GM18520 (cell line): ENCODE measurements around the gene KIF25.

Source experiments
- ATAC-seq: cut with Tn5 transposase; IDR thresholded peaks from one replicate; pipeline ENCODE4 v1.9.1; 2021; ENCODE audit not compliant: unreplicated experiment

Gene KIF25

GRCh38 chr6:168016176-168016620, 18.7 kb downstream of the KIF25 start:
- ATAC-seq: no peak

GRCh38 chr6:168016721-168017525, 19.5 kb downstream of the KIF25 start:
- ATAC-seq: no peak

- no peak for ATAC-seq
These were observed 20.2 kb downstream of the KIF25 start for GRCh38 chr6:168017629-168018028.

GRCh38 chr6:168018664-168019063, 21.2 kb downstream of the KIF25 start:
- ATAC-seq: no peak

- ATAC-seq: no peak
These were observed 22.8 kb downstream of the KIF25 start for GRCh38 chr6:168020242-168020641.

GRCh38 chr6:168021581-168021980, 24.1 kb downstream of the KIF25 start:
- no peak for ATAC-seq

GRCh38 chr6:168022488-168023321, 25.2 kb downstream of the KIF25 start:
- no peak for ATAC-seq

- ATAC-seq: no peak
These were observed 27.6 kb downstream of the KIF25 start for GRCh38 chr6:168024951-168025510.

GRCh38 chr6:168025831-168026710, 28.6 kb downstream of the KIF25 start:
- ATAC-seq: no peak

- no peak for ATAC-seq
These were observed 29.5 kb downstream of the KIF25 start for GRCh38 chr6:168026925-168027324.

- no peak for ATAC-seq
These were observed 30.1 kb downstream of the KIF25 start for GRCh38 chr6:168027521-168027920.

GRCh38 chr6:168028181-168028580, 30.7 kb downstream of the KIF25 start:
- no peak for ATAC-seq

GRCh38 chr6:168029459-168030217, 32.2 kb downstream of the KIF25 start:
- ATAC-seq: no peak

- no peak for ATAC-seq
These were observed 32.8 kb downstream of the KIF25 start for GRCh38 chr6:168030218-168030746.

- no peak for ATAC-seq
These were observed 33.4 kb downstream of the KIF25 start for GRCh38 chr6:168030908-168031307.

- no peak for ATAC-seq
These were observed 34.0 kb downstream of the KIF25 start for GRCh38 chr6:168031411-168031971.

GRCh38 chr6:168032005-168032760, 34.7 kb downstream of the KIF25 start:
- ATAC-seq: no peak

GRCh38 chr6:168033791-168034190, 36.3 kb downstream of the KIF25 start:
- ATAC-seq: no peak

GRCh38 chr6:168034537-168034936, 37.1 kb downstream of the KIF25 start:
- no peak for ATAC-seq
